Kidney (tissue), 14 donors: ENCODE data around the gene RABL6. TPM values are rescaled to one million over a fixed set of nuclear protein-coding genes. Genes with fewer than 3 reads are reported as not detected.
"Not testable (repeated sequence)": the region's sequence is repeated elsewhere in the genome, so short reads cannot be mapped to it uniquely, and the experiment has no call there.

Experiments used
- DNase-seq, 5 donors: peaks; one replicate each; pipeline ENCODE4 v3.0.0-alpha.2; 2013 to 2020
- FAIRE-seq: peaks from 2 replicates; lab custom pipeline; 2012; peaks lifted over from hg19 to GRCh38; lab: Jason Lieb, UNC
- H3K27ac ChIP-seq, 2 donors: one replicate each; pipeline ENCODE4 v1.7.0; 2013; ENCODE audit warnings: low read depth in 2 of 2, low read length in 2 of 2, inconsistent platforms in 1 of 2
- H3K27me3 ChIP-seq: one replicate; pipeline ENCODE4 v1.7.1; 2013; ENCODE audit warnings: low read length, inconsistent platforms; ENCODE audit not compliant: control insufficient read depth, insufficient read depth
- H3K36me3 ChIP-seq, 3 donors: one replicate each; pipeline versions ENCODE4 v1.7.0 to v1.7.1; 2013; ENCODE audit warnings: low read length in 3 of 3, control low read depth in 1 of 3, inconsistent platforms in 1 of 3; ENCODE audit not compliant: insufficient read depth in 3 of 3, control insufficient read depth in 2 of 3
- H3K4me1 ChIP-seq, 3 donors: one replicate each; pipeline versions ENCODE4 v1.7.0 to v1.7.1; 2013; ENCODE audit warnings: low read length in 3 of 3, inconsistent platforms in 1 of 3, low read depth in 1 of 3; ENCODE audit not compliant: control insufficient read depth in 2 of 3, insufficient read depth in 2 of 3
- H3K4me3 ChIP-seq, 3 donors: one replicate each; pipeline versions ENCODE4 v1.7.0 to v1.8.1; 2013; ENCODE audit warnings: low read length in 3 of 3, control low read depth in 1 of 3, inconsistent platforms in 1 of 3
- H3K9ac ChIP-seq, 3 donors: one replicate each; pipeline versions ENCODE4 v1.7.0 to v1.7.1; 2013; ENCODE audit warnings: low read length in 3 of 3, control low read depth in 1 of 3, inconsistent platforms in 1 of 3
- H3K9me3 ChIP-seq, 3 donors: one replicate each; pipeline versions ENCODE4 v1.7.0 to v1.7.1; 2013; ENCODE audit warnings: low read length in 3 of 3, control low read depth in 1 of 3, inconsistent platforms in 1 of 3; ENCODE audit not compliant: control insufficient read depth in 2 of 3, insufficient read depth in 1 of 3
- CTCF ChIP-seq: IDR thresholded peaks from 3 replicates; pipeline ENCODE4 v1.5.1; 2012; ENCODE audit warnings: mild to moderate bottlenecking, moderate library complexity, borderline replicate concordance; ENCODE audit not compliant: insufficient read depth; ENCODE audit errors: extremely low read depth
- intact Hi-C: fragments of 100-400 bp; cut with DNase I; formaldehyde crosslinking; loops from one replicate; pipeline ENCODE4 v1.11.1; 2022
- polyA plus RNA-seq: library from polyadenylated mRNA; stranded (reverse); fragments of 350-450 nt; fragmentation: Illumina TruSeq; extraction: RNeasy Lipid Tissue Mini Kit (QIAGEN cat#74804); gene quantifications from one replicate; pipeline ENCODE4 v1.2.3, GENCODE V29; 2014; ENCODE audit warnings: low read depth, low replicate concordance; ENCODE audit not compliant: insufficient read depth
- total RNA-seq: library from RNA; stranded (reverse); fragmentation: NEBNext Ultra II Directional; extraction: Animal tissue kit (Norgen Biotek cat#: 25700); gene quantifications from one replicate; pipeline ENCODE4 v1.2.1, GENCODE V29; 2021
- donor health status: control.
- donor health status: control.
- donor health status: control.
- donor health status: control.
- donor health status: control.
- donor health status: DM: yes; HTN: yes; CAD: no.
- donor health status: Normal renal cell carcinoma (clear cell type).

Gene RABL6
- total and polyA plus RNA-seq, 2 donors from 2014 or later, result 60.4 to 70.3 TPM

GRCh38 chr9:136799079-136799853, 8.5 kb upstream of the RABL6 start:
- intact Hi-C loops, result loop anchor here (10.0 kb wide), 1 partner anchor 146 kb away; the partner anchor contains the start of genes C8G and FBXW5
- no peak for FAIRE-seq
- TF ChIP-seq CTCF, result no peak
- Histone ChIP-seq H3K9me3 (no peaks in the 10 kb centered on the region), H3K4me3 (peak overlapping the region in 1 of 3 donors; percentile 47), H3K27ac (no peak overlapping the region), H3K27me3 (no peaks in the 10 kb centered on the region), H3K9ac (peak overlapping the region in 1 of 3 donors; percentile 12), H3K4me1 (peaks cover 0 to 17% (median 3%) of the 10 kb centered on the region in 3 donors), H3K36me3 (no peaks in the 10 kb centered on the region)
- peak in 3 of 5 donors; percentile 45 to 81 (median 80) for DNase-seq

- peak overlapping the region; percentile 28 to 56 (median 53) for H3K4me3 ChIP-seq
- DNase-seq (peak; percentile 93 to 98 (median 95)), FAIRE-seq (no peak)
- peaks cover 0 to 17% (median 3%) of the 10 kb centered on the region in 3 donors for H3K4me1 ChIP-seq
- H3K9me3 ChIP-seq, result no peaks in the 10 kb centered on the region
- intact Hi-C loops, result loop anchor here (10.0 kb wide), 1 partner anchor 145 kb away; the partner anchor contains the start of genes C8G and FBXW5
- H3K27me3 ChIP-seq, result no peaks in the 10 kb centered on the region
- TF ChIP-seq CTCF, result no peak
- H3K9ac ChIP-seq, result peak overlapping the region in 1 of 3 donors; percentile 12
- peak overlapping the region in 1 of 2 donors; percentile 28 for H3K27ac ChIP-seq
- H3K36me3 ChIP-seq, result no peaks in the 10 kb centered on the region
Measured at GRCh38 chr9:136799854-136800657, 7.7 kb upstream of the RABL6 start.

- DNase-seq, result peak in 2 of 5 donors; percentile 43 to 46
- no peak overlapping the region for H3K9ac ChIP-seq
- no peaks in the 10 kb centered on the region for H3K9me3 ChIP-seq
- no peak for TF ChIP-seq CTCF
- FAIRE-seq, result no peak
- H3K27me3 ChIP-seq, result no peaks in the 10 kb centered on the region
- H3K4me3 ChIP-seq, result no peak overlapping the region
- H3K27ac ChIP-seq, result no peak overlapping the region
- H3K4me1 ChIP-seq, result peaks cover 0 to 25% (median 6%) of the 10 kb centered on the region in 3 donors
- H3K36me3 ChIP-seq, result peaks cover 0 to 5% (median 0%) of the 10 kb centered on the region in 3 donors
- intact Hi-C loops, result no loop called here
Measured at GRCh38 chr9:136802321-136802720, 5.4 kb upstream of the RABL6 start.

GRCh38 chr9:136803009-136803550, 4.7 kb upstream of the RABL6 start:
- peak in 2 of 5 donors; percentile 45 to 58 for DNase-seq

More at GRCh38 chr9:136803009-136803550, 4.7 kb upstream of the RABL6 start:
- H3K9ac ChIP-seq, H3K27me3 ChIP-seq, H3K36me3 ChIP-seq, H3K9me3 ChIP-seq, FAIRE-seq, H3K27ac ChIP-seq, intact Hi-C loops, H3K4me3 ChIP-seq: not testable (repeated sequence)
- peaks cover 0 to 25% (median 6%) of the 10 kb centered on the region in 3 donors for H3K4me1 ChIP-seq
